HFFc6 (cell line): ENCODE results near the gene FAM234B. TPM values are rescaled to one million over a fixed set of nuclear protein-coding genes. Genes with fewer than 3 reads are reported as not detected.

Source experiments
- DNase-seq: peaks from one replicate; pipeline ENCODE4 v3.0.0-alpha.2; 2018
- H3K27ac Mint-ChIP-seq: 2 replicates; pipeline ENCODE4 v1.8.0; 2020; ENCODE audit warnings: mild to moderate bottlenecking, mixed read lengths
- H3K27me3 Mint-ChIP-seq: 2 replicates; pipeline ENCODE4 v1.8.0; 2021; ENCODE audit warnings: mild to moderate bottlenecking, moderate library complexity, mixed read lengths; ENCODE audit not compliant: insufficient read depth
- H3K36me3 Mint-ChIP-seq: 2 replicates; pipeline ENCODE4 v1.8.0; 2021; ENCODE audit warnings: low read depth, mixed read lengths
- H3K4me1 Mint-ChIP-seq: 2 replicates; pipeline ENCODE4 v1.8.0; 2020; ENCODE audit warnings: low read depth, mixed read lengths
- H3K4me3 Mint-ChIP-seq: 2 replicates; pipeline ENCODE4 v1.8.0; 2020; ENCODE audit warnings: mild to moderate bottlenecking, moderate library complexity, mixed read lengths
- H3K9me3 Mint-ChIP-seq: 2 replicates; pipeline ENCODE4 v1.8.0; 2020; ENCODE audit warnings: mild to moderate bottlenecking, mixed read lengths
- CTCF ChIP-seq: fragments of 200-600 bp; sonication (generic); IDR thresholded peaks from 2 replicates; pipeline ENCODE4 v1.5.0; 2021; ENCODE audit warnings: antibody characterized with exemption, mild to moderate bottlenecking
- total RNA-seq, 6 experiments: library from RNA; stranded (reverse); fragmentation: NEBNext Ultra II Directional; extraction: Animal tissue kit (Norgen Biotek cat#: 25700); gene quantifications; 2 replicates in 1 of 6; 3 replicates in 5 of 6; pipeline ENCODE4 v1.2.3, GENCODE V29; 2021

The FAM234B gene
- total RNA-seq, 6 experiments from 2014 or later, result 3.0 to 4.6 (median 3.7) TPM

- Mint-ChIP-seq H3K4me1 (peaks cover 57% of the 10 kb centered on the region), H3K27ac (no peak overlapping the region)
Observed at GRCh38 chr12:13127444-13127843, 83.3 kb downstream of the FAM234B start.

GRCh38 chr12:13128291-13128965 is 84.2 kb downstream of the FAM234B start:
- peak; percentile 18 for DNase-seq
- peaks cover 60% of the 10 kb centered on the region for H3K4me1 Mint-ChIP-seq

More at GRCh38 chr12:13127444-13127843, 83.3 kb downstream of the FAM234B start:
- Mint-ChIP-seq H3K27me3 (no peaks in the 10 kb centered on the region), H3K4me3 (no peak overlapping the region), H3K9me3 (no peaks in the 10 kb centered on the region), H3K36me3 (no peaks in the 10 kb centered on the region)
- no peak for TF ChIP-seq CTCF
- DNase-seq, result no peak

DNA sequence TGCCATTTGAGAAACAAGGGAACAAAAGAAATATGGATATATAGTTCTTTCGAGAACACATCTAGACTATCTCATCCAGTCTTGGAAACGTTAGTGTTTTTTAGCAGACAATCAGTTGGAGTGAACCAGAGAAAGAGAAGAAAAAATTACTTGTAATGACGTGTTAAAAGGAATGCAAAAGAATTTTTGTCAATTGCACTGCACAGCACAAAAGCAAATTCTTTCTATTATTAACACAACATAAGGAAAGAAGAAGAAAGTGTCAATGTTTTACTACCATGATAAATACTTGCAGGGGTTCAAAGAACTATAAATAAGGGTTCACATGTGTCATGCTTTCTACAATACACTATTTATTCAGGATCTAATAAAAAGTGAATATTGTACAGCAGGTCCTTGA is 86.8 kb downstream of the FAM234B start:
- Mint-ChIP-seq H3K27me3 (no peaks in the 10 kb centered on the region), H3K36me3 (no peaks in the 10 kb centered on the region), H3K4me3 (peak overlapping the region; percentile 68), H3K27ac (peak overlapping the region; percentile 5; the same call in 1 of the 2 replicates), H3K9me3 (no peaks in the 10 kb centered on the region), H3K4me1 (peaks cover 67% of the 10 kb centered on the region)
- TF ChIP-seq CTCF, result no peak
- no peak for DNase-seq

More at GRCh38 chr12:13128291-13128965, 84.2 kb downstream of the FAM234B start:
- Mint-ChIP-seq H3K36me3 (no peaks in the 10 kb centered on the region), H3K9me3 (no peaks in the 10 kb centered on the region), H3K27me3 (no peaks in the 10 kb centered on the region), H3K4me3 (no peak overlapping the region), H3K27ac (no peak overlapping the region)
- TF ChIP-seq CTCF, result no peak

Other genes starting within 250 kb of the FAM234B start
- gene DDX47, start 231.0 kb upstream of the FAM234B start, total RNA-seq, result 10 to 100 TPM; 87.6 to 97.3 (median 94.2) TPM
- gene GPRC5A, start 152.8 kb upstream of the FAM234B start, total RNA-seq, result 100 to 1,000 TPM; 206 to 371 (median 280) TPM
- gene GPRC5D, start 92.2 kb upstream of the FAM234B start, total RNA-seq, result not detected
- 100 to 1,000 TPM in 1 of 6 experiments, 10 to 100 TPM in 5; 65.0 to 100 (median 70.8) TPM for gene HEBP1, start 44.1 kb upstream of the FAM234B start, total RNA-seq
- 1 to 10 TPM in 2 of 6 experiments, under 1 TPM in 4; 0.48 to 1.0 (median 0.75) TPM for gene GSG1, start 59.3 kb downstream of the FAM234B start, total RNA-seq
- 100 to 1,000 TPM; 217 to 417 (median 356) TPM for gene EMP1, start 152.3 kb downstream of the FAM234B start, total RNA-seq